ENCODE measurements around the gene NLRX1.

DNA sequence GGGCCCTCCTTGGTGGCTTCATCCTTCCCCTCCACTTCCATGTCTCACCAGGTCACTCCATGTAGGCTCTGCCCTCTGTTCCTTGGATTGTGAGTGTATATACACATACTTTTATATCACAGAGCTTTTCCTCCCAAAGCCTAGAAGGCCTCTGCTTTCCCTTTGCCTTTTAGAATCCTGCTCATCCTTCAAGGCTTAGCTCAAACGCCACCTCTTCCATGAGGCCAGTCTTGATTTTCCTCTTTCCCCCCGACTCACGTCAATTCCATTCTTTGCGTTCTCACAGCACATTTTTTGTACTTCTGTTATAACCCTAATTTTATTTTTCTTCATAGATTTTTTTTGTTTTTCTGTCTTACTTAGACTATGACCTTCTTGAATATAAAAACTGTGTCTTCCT is 15.9 kb upstream of the NLRX1 start:
- TF ChIP-seq, protein P1, sequence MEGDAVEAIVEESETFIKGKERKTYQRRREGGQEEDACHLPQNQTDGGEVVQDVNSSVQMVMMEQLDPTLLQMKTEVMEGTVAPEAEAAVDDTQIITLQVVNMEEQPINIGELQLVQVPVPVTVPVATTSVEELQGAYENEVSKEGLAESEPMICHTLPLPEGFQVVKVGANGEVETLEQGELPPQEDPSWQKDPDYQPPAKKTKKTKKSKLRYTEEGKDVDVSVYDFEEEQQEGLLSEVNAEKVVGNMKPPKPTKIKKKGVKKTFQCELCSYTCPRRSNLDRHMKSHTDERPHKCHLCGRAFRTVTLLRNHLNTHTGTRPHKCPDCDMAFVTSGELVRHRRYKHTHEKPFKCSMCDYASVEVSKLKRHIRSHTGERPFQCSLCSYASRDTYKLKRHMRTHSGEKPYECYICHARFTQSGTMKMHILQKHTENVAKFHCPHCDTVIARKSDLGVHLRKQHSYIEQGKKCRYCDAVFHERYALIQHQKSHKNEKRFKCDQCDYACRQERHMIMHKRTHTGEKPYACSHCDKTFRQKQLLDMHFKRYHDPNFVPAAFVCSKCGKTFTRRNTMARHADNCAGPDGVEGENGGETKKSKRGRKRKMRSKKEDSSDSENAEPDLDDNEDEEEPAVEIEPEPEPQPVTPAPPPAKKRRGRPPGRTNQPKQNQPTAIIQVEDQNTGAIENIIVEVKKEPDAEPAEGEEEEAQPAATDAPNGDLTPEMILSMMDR (IDR thresholded peaks at IDR 0.05): no peak
- TF ChIP-seq POLR2A (IDR thresholded peaks at IDR 0.05): no peak
- TF ChIP-seq EP300 (IDR thresholded peaks at IDR 0.05): no peak
